Raji (cell line): Measurements from ENCODE around the gene PIP5K1C.

Experiments
- POLR2A ChIP-seq: IDR thresholded peaks from 2 replicates; pipeline ENCODE4 v1.6.1; 2011; ENCODE audit warnings: low read depth, low read length, control low read depth; ENCODE audit not compliant: insufficient read depth

The PIP5K1C gene

GRCh38 chr19:3701200-3701599 is 932 bp upstream of the PIP5K1C start:
- TF ChIP-seq POLR2A, result no peak

- no peak for TF ChIP-seq POLR2A
These were observed 477 bp downstream of the PIP5K1C start for GRCh38 chr19:3699741-3700241.

- TF ChIP-seq POLR2A, result no peak
These were observed 1.1 kb downstream of the PIP5K1C start for GRCh38 chr19:3698974-3699740.

GRCh38 chr19:3698386-3698950 is 1.8 kb downstream of the PIP5K1C start:
- no peak for TF ChIP-seq POLR2A

GRCh38 chr19:3697671-3698385 is 2.4 kb downstream of the PIP5K1C start:
- TF ChIP-seq POLR2A, result no peak

- no peak for TF ChIP-seq POLR2A
These were observed 3.2 kb downstream of the PIP5K1C start for GRCh38 chr19:3697094-3697493.

GRCh38 chr19:3696660-3696995 is 3.6 kb downstream of the PIP5K1C start:
- no peak for TF ChIP-seq POLR2A

GRCh38 chr19:3695986-3696659 is 4.1 kb downstream of the PIP5K1C start:
- TF ChIP-seq POLR2A, result no peak

- no peak for TF ChIP-seq POLR2A
These were observed 5.0 kb downstream of the PIP5K1C start for GRCh38 chr19:3695124-3695733.

GRCh38 chr19:3694361-3695123 is 5.7 kb downstream of the PIP5K1C start:
- TF ChIP-seq POLR2A, result no peak

GRCh38 chr19:3693025-3693925 is 7.0 kb downstream of the PIP5K1C start:
- no peak for TF ChIP-seq POLR2A

- no peak for TF ChIP-seq POLR2A
These were observed 7.9 kb downstream of the PIP5K1C start for GRCh38 chr19:3692141-3693024.
